PC-9 (cell line): Measurements from ENCODE around the gene HSPA12A.

Experiments
- EZH2 ChIP-seq: fragments of 200-600 bp; sonication (generic); IDR thresholded peaks from 2 replicates; pipeline ENCODE4 v1.8.0; 2017; ENCODE audit warnings: antibody characterized with exemption, low read depth
- TF ChIP-seq, protein P1 (sequence below): fragments of 200-600 bp; sonication (generic); conservative IDR thresholded peaks from 2 replicates; pipeline ENCODE4 v1.6.1; 2017; ENCODE audit warnings: mixed run types, antibody characterized with exemption, mild to moderate bottlenecking, moderate library complexity

DNA sequence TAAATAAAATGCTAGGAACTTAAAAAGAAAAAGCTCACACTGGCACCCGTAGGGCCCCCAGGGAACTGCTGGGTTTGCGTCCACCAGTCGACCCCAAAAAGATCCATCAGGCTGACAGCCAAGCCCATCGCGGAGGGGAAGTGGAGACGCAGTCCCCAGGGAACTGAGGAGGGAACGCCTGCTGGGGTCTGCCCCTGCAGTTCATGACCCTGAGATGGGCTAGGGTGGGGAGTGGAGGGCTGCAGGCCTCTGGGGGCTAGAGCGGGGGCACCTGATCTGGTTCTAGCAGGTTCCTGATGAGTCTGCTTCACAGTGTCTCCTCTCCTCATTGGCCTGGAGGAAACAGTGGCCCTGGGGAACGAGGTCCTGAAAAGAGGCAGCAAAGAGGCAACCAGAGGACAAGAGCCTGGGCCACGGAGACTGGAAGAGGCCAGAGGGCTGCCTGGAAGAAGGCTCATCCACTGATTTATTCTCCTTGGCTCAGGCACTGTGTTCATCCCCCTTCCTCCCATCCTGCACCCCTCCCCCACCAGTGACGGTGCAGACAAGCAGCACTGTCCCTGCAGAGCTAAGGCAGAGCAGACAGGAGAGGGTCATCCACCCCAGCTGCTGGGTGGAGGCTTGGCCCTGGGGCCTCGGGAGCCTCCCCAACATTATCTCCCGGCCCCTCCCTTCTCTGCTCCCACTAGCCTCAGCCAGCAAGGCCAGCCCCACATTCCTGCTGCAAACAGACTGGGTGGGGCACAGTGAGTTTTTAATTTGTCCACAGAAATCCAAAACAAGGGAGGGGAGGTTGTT, 24.7 kb upstream of the HSPA12A start:
- TF ChIP-seq, protein P1, sequence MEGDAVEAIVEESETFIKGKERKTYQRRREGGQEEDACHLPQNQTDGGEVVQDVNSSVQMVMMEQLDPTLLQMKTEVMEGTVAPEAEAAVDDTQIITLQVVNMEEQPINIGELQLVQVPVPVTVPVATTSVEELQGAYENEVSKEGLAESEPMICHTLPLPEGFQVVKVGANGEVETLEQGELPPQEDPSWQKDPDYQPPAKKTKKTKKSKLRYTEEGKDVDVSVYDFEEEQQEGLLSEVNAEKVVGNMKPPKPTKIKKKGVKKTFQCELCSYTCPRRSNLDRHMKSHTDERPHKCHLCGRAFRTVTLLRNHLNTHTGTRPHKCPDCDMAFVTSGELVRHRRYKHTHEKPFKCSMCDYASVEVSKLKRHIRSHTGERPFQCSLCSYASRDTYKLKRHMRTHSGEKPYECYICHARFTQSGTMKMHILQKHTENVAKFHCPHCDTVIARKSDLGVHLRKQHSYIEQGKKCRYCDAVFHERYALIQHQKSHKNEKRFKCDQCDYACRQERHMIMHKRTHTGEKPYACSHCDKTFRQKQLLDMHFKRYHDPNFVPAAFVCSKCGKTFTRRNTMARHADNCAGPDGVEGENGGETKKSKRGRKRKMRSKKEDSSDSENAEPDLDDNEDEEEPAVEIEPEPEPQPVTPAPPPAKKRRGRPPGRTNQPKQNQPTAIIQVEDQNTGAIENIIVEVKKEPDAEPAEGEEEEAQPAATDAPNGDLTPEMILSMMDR = no peak
- no peak for TF ChIP-seq EZH2
